ENCODE results near the gene PLXNC1.

The PLXNC1 gene

GRCh38 chr12:94264736-94265485 lies 116.5 kb downstream of the PLXNC1 start:
- TF ChIP-seq JUND (IDR thresholded peaks at IDR 0.05; ENCODE audit: low read depth), result no peak
- in situ Hi-C loops (cut with HindIII; ENCODE audit: low pct_unique_long_range_greater_than_20kb, low sequenced_read_pairs), result no loop called here
- no peak for DNase-seq (ENCODE audit: low read depth in 1 of 2, low spot score in 1 of 2)

- in situ Hi-C loops (cut with HindIII; ENCODE audit: low pct_unique_long_range_greater_than_20kb, low sequenced_read_pairs), result no loop called here
- no peak for DNase-seq (ENCODE audit: low read depth in 1 of 2, low spot score in 1 of 2)
- TF ChIP-seq JUND (IDR thresholded peaks at IDR 0.05; ENCODE audit: low read depth), result no peak
Measured at GRCh38 chr12:94265539-94265938, 117.2 kb downstream of the PLXNC1 start.

GRCh38 chr12:94265966-94266745 lies 117.8 kb downstream of the PLXNC1 start:
- no peak for TF ChIP-seq JUND (IDR thresholded peaks at IDR 0.05; ENCODE audit: low read depth)
- DNase-seq (ENCODE audit: low read depth in 1 of 2, low spot score in 1 of 2), result no peak
- in situ Hi-C loops (cut with HindIII; ENCODE audit: low pct_unique_long_range_greater_than_20kb, low sequenced_read_pairs), result no loop called here

GRCh38 chr12:94266796-94267536 lies 118.6 kb downstream of the PLXNC1 start:
- DNase-seq (ENCODE audit: low read depth in 1 of 2, low spot score in 1 of 2), result peak in 1 of 2 experiments; percentile 30

GRCh38 chr12:94267537-94267872 lies 119.1 kb downstream of the PLXNC1 start:
- DNase-seq (ENCODE audit: low read depth in 1 of 2, low spot score in 1 of 2), result no peak
- in situ Hi-C loops (cut with HindIII; ENCODE audit: low pct_unique_long_range_greater_than_20kb, low sequenced_read_pairs), result no loop called here

More at GRCh38 chr12:94266796-94267536, 118.6 kb downstream of the PLXNC1 start:
- no peak for TF ChIP-seq JUND (IDR thresholded peaks at IDR 0.05; ENCODE audit: low read depth)
- in situ Hi-C loops (cut with HindIII; ENCODE audit: low pct_unique_long_range_greater_than_20kb, low sequenced_read_pairs), result no loop called here

GRCh38 chr12:94267921-94268471 lies 119.6 kb downstream of the PLXNC1 start:
- TF ChIP-seq JUND (IDR thresholded peaks at IDR 0.05; ENCODE audit: low read depth), result no peak
- in situ Hi-C loops (cut with HindIII; ENCODE audit: low pct_unique_long_range_greater_than_20kb, low sequenced_read_pairs), result no loop called here
- DNase-seq (ENCODE audit: low read depth in 1 of 2, low spot score in 1 of 2), result no peak

More at GRCh38 chr12:94267537-94267872, 119.1 kb downstream of the PLXNC1 start:
- no peak for TF ChIP-seq JUND (IDR thresholded peaks at IDR 0.05; ENCODE audit: low read depth)

GRCh38 chr12:94269316-94269999 lies 121.1 kb downstream of the PLXNC1 start:
- in situ Hi-C loops (cut with HindIII; ENCODE audit: low pct_unique_long_range_greater_than_20kb, low sequenced_read_pairs), result no loop called here
- no peak for DNase-seq (ENCODE audit: low read depth in 1 of 2, low spot score in 1 of 2)
- no peak for TF ChIP-seq JUND (IDR thresholded peaks at IDR 0.05; ENCODE audit: low read depth)

GRCh38 chr12:94271351-94271750 lies 123.0 kb downstream of the PLXNC1 start:
- no peak for TF ChIP-seq JUND (IDR thresholded peaks at IDR 0.05; ENCODE audit: low read depth)
- in situ Hi-C loops (cut with HindIII; ENCODE audit: low pct_unique_long_range_greater_than_20kb, low sequenced_read_pairs), result no loop called here
- peak in 1 of 2 experiments; percentile 78 for DNase-seq (ENCODE audit: low read depth in 1 of 2, low spot score in 1 of 2)

GRCh38 chr12:94272280-94272679 lies 123.9 kb downstream of the PLXNC1 start:
- in situ Hi-C loops (cut with HindIII; ENCODE audit: low pct_unique_long_range_greater_than_20kb, low sequenced_read_pairs), result no loop called here
- DNase-seq (ENCODE audit: low read depth in 1 of 2, low spot score in 1 of 2), result no peak
- TF ChIP-seq JUND (IDR thresholded peaks at IDR 0.05; ENCODE audit: low read depth), result no peak

GRCh38 chr12:94273272-94273671 lies 124.9 kb downstream of the PLXNC1 start:
- DNase-seq (ENCODE audit: low read depth in 1 of 2, low spot score in 1 of 2), result no peak
- no peak for TF ChIP-seq JUND (IDR thresholded peaks at IDR 0.05; ENCODE audit: low read depth)
- in situ Hi-C loops (cut with HindIII; ENCODE audit: low pct_unique_long_range_greater_than_20kb, low sequenced_read_pairs), result no loop called here

GRCh38 chr12:94276725-94277124 lies 128.3 kb downstream of the PLXNC1 start:
- no peak for TF ChIP-seq JUND (IDR thresholded peaks at IDR 0.05; ENCODE audit: low read depth)
- no peak for DNase-seq (ENCODE audit: low read depth in 1 of 2, low spot score in 1 of 2)
- in situ Hi-C loops (cut with HindIII; ENCODE audit: low pct_unique_long_range_greater_than_20kb, low sequenced_read_pairs), result no loop called here

GRCh38 chr12:94277426-94278000 lies 129.1 kb downstream of the PLXNC1 start:
- DNase-seq (ENCODE audit: low read depth in 1 of 2, low spot score in 1 of 2), result no peak
- no peak for TF ChIP-seq JUND (IDR thresholded peaks at IDR 0.05; ENCODE audit: low read depth)
- in situ Hi-C loops (cut with HindIII; ENCODE audit: low pct_unique_long_range_greater_than_20kb, low sequenced_read_pairs), result no loop called here

Measured in T47D (cell line).